ENCODE measurements around the gene DESI1.
"Not testable (repeated sequence)": the region's sequence is repeated elsewhere in the genome, so short reads cannot be mapped to it uniquely, and the experiment has no call there.

The DESI1 gene

GRCh38 chr22:41631615-41632014, 10.8 kb upstream of the DESI1 start:
- DNase-seq = not testable (repeated sequence)

DNA sequence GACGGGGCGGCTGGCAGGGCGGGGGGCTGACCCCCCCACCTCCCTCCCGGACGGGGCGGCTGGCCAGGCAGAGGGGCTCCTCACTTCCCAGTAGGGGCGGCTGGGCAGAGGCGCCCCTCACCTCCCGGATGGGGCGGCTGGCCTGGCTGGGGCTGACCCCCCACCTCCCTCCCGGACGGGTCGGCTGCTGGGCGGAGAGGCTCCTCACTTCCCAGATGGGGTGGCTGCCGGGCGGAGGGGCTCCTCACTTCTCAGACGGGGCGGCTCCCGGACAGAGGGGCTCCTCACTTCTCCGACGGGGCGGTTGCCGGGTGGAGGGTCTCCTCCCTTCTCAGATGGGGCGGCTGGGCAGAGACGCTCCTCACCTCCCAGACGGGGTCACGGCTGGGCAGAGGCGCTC, 10.3 kb upstream of the DESI1 start:
- DNase-seq = not testable (repeated sequence)

DNA sequence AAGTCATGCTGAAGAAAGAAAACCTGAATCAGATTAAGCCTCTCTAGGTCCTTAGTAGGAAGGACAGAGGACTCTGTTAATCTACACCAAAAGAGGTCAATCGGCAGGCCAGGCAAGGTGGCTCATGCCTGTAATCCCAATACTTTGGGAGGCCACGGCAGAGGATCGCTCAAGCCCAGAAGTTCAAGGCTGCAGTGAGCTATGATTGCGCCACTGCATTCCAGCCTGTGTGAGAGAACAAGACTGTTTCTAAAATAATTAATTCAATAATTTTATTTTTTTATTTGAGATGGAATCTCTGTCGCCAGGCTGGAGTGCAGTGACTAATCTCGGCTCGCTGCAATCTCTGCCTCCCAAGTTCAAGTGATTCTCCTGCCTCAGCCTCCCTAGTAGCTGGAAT, 4.7 kb upstream of the DESI1 start:
- DNase-seq = no peak

DNA sequence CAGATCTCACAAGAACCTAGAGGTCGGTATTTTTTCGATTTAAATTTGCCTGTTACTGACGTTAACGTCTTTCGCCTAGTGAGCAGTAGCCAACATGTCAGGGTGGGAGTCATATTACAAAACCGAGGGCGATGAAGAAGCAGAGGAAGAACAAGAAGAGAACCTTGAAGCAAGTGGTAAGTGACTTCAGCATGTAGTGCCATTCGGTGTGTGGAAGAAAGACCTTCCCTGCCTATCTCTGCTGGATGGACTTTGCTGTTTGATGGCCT, 1.0 kb upstream of the DESI1 start:
- DNase-seq = no peak

DNA sequence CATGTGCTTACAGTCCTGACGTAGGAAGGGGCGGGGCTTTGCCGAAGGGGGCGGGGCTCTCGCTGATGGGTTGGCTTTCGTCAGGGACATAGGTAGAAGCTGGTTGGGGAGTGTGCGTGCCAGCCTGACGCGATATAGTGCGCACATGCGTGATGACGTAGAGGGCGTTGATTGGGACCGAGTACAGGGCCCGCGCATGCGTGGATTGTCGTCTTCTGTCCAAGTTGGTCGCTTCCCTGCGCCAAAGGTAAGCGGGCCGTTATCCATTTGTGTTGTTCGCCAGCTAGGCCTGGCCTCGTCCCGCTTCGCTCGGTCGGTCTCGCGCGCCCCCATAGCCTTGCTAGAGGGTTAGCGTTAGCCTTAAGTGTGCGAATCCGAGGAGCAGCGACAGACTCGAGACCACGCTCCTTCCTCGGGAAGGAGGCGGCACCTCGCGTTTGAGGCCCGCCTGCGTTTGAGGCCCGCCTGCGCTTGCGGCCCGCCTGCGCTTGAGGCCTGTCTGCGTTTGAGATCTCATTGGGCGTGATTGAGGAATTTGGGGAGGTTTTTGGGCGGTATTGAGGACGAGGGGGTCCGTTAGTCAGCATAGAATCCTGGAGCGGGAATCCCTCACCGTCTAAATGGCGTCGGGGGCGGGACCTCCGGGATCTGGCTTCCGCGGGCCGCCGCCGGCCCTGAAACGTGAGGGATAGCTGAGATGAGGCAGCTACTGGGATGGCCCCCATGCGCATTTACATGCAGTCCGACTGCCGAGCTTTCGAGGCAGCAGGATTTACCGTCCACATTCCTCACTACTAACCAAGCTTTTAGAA, 462 bp upstream of the DESI1 start, which contains the start of gene XRCC6:
Gene XRCC6 (plus strand): TSS at position 197 of the 812 bp plus-strand sequence. CDS start 710 bp downstream, outside the sequence.
- DNase-seq = peak; percentile 99

DNA sequence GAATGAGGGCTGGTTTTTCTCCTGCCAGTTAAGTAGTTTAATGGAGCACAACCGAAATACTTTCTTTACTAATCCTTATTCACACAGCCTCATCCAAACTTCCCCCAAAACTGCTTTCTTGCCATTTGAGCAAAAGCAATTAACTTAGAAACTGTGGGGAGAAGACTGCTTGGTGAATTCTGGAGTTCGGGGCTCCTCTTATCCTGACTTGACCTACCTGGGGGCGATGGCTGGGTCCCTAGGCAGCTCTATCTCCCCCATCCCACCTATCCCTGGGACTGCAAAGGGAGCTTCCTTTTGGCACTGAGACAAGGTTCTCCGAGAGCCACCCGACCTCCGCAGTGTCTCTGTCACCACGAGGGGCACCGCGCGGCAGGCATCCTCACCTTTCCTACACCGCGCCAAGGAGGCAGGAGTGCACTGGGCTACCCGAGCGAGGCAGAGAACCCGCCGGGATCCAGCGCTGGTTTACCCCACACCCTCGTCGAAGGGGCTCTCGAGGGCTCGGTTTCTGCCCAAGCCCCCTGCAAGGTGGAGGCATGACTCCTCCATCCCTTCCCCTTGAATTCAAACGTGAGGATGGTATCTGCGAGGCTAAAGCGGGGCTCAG, 759 bp downstream of the DESI1 start:
- peak; percentile 47 for DNase-seq

- no peak for DNase-seq
These were observed 7.4 kb downstream of the DESI1 start for GRCh38 chr22:41613456-41613855.

GRCh38 chr22:41612603-41613306, 8.1 kb downstream of the DESI1 start:
- no peak for DNase-seq

DNA sequence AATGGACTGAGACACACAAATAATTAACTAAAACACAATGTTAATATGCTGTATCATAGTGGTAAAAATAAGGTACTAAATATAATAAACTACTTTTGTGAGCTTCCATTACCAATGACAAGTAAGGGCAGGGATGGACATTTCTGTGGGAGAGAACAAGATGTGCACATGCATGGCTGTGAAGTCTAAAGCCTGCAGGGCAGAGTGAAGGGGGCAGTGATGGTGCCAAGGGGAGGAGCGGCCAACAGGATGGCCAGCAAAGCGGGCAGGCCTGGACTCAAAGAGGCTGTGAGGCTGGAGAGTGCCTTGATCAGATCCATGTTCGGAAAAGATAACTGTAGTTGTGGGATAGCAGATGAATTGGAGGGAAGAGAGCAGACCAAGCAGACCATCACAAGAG, 12.5 kb downstream of the DESI1 start:
- no peak for DNase-seq

- no peak for DNase-seq
These were observed 16.9 kb downstream of the DESI1 start for GRCh38 chr22:41603873-41604332.

- no peak for DNase-seq
These were observed 19.9 kb downstream of the DESI1 start for GRCh38 chr22:41600976-41601375.

DNA sequence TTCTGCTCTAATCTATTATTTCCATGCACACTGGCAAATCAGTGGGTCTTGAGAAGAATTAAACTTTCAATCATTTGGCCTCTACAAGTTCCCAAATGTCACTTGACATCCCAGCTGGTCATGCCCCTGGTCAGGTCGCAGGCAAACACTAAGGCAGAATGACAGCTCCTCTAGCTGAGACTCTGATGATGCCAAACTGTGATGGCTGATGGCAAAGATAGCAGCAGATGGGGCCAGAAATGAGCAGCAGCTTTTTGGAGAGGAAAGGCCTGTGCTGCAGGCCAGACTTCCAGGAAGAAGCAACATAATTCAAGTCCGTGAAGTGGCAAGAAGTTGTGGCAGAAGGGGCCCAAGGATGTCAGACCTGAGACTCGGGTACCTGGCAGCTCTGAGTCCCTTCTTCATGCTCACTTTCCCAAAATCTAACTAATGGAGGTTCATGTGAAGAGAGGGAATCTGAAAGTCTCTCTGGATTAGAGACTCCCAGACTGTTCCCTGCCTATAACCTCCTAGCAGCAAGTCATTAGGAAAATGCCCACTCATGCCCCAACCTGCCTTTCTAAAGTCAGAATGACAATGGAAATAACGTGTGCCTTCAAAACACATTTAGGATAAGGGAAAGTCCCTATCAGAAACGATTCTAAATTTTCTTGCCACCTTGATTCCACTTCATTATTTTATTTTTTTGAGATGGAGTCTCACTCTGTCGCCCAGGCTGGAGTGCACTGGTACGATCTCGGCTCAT, 21.8 kb downstream of the DESI1 start:
- DNase-seq = no peak

DNA sequence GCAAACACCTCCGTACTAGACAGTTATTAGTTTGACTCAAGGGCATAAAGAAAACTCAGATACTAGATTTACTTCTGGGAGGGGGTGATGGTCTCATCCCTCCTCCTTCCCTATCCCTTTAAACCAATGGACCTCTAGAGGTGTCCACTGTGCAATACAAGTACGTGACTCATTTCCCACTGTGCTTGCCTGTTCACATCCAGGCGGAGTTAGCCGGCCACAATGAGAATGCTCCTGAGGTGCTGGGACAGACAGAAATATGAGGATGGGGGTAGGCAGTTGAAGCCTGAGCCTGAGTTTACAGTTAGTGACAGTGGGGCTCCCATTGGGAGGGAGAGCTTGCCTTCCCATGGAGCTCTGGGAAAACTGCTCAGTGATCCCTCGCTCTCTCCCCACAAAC, 22.8 kb downstream of the DESI1 start:
- no peak for DNase-seq

- no peak for DNase-seq
These were observed 23.2 kb downstream of the DESI1 start for GRCh38 chr22:41597635-41597953.

GRCh38 chr22:41596776-41597634, 23.8 kb downstream of the DESI1 start:
- DNase-seq = peak; percentile 56

DNA sequence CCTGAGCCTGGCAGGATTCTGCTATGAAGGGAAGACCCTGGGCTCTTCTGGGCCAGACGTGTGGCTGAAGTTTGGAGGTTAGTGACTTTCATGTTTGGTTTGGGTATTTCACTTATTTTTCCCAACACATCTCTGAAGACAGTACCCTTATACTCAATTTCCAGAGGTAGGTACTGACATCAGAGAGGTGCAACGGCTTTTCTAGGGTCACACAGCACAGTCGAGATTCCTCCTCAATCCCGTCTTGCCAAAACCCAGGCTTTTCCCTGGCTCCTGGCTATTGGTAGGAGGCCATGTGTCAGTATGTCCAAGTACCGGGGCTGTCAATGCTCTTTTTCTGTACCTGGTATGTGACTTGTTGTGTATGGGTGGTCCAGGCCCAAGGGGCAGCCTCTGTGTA, 25.1 kb downstream of the DESI1 start:
- DNase-seq = no peak

GRCh38 chr22:41593336-41593960, 27.4 kb downstream of the DESI1 start:
- DNase-seq = not testable (repeated sequence)

DNA sequence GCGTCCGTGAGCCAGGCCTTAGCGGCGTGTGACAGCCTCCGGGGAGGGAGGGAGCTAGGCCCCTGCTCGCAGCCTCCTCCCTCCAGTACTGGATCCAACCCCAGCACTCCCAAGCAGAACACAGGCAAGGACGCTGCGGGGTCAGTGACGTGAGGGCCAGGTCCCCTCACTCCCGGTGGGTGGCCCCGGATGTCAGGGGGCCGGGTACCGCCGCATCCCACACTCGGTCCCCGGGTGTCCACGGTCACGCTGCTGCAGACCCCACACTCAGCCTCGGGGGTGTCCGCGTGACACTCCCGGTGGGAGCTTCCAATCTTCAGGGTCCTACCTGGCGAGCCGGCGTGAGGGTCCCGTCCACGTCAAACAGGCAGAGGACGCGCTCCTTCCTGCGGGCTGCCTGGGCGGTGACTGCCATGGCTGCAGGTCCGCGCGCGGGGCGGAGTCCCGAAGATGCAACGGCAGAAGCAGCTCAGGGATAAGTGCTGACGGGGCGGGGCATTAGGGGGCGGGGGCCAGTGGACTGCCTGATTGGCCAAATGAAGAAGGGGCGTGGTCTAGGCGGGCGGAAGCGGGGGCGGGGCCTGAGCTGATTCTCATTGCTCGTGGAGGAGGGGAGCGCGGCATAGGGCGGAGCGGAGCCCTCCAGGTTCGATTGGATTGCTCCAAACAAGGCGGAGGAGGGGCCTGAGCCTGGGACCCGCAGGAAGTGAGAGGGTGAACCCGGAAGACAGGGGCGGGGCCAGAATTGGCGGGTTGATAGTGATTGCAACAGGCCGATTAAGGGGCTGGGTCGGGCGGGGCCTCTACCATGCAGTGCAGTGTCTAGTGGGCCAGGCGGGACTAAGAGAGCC, 31.2 kb downstream of the DESI1 start, which contains the start of gene PMM1:
Gene PMM1 (minus strand): TSS at position 450 of the 851 bp plus-strand sequence. CDS start 35 bp downstream, at position 415.
- DNase-seq = peak; percentile 99

GRCh38 chr22:41587347-41587723, 33.5 kb downstream of the DESI1 start:
- no peak for DNase-seq

GRCh38 chr22:41585898-41586297, 34.9 kb downstream of the DESI1 start:
- DNase-seq = no peak

- no peak for DNase-seq
These were observed 36.0 kb downstream of the DESI1 start for GRCh38 chr22:41584881-41585280.

All from NCI-H510A treated with DMSO at 0.1 percent for 48 hours (cell line).